Measurements from ENCODE around the gene NCBP2.

Gene NCBP2

DNA sequence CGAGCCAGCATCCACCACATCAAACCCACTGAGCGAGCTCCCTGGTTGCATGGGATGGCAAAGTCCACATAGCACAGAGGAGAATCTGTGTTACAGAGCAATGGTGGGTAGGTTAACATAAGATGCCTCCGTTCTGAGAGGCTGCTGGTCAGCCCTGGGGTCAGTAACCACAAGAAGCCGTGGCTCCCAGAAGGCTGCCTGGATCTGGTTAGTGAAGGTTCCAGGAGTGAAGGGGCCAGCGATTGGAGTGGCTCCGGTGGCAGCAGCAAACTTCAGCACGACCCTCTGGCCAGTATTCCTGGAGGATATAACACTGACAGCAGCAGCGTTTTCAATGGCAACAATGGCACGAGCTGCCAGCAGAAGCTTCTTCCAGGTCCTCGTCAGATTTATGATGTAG lies 44.7 kb upstream of the NCBP2 start:
- in situ Hi-C loops (cut with MboI; ENCODE audit: low sequenced_read_pairs, unreplicated experiment), result loop anchor here (25.0 kb wide), 1 partner anchor 525 kb away; no protein-coding TSS in a partner anchor
- no peak for DNase-seq (ENCODE audit: low spot score)

GRCh38 chr3:196985954-196986885 lies 43.9 kb upstream of the NCBP2 start:
- no peak for TF ChIP-seq CTCF (IDR thresholded peaks at IDR 0.05; ENCODE audit: borderline replicate concordance, control extremely low read depth, extremely low read depth, insufficient read depth, missing control alignments)
- in situ Hi-C loops (cut with MboI; ENCODE audit: low sequenced_read_pairs, unreplicated experiment), result loop anchor here (25.0 kb wide), 1 partner anchor 526 kb away; no protein-coding TSS in a partner anchor
- DNase-seq (ENCODE audit: low spot score), result no peak

More for the DNA sequence above, 44.7 kb upstream of the NCBP2 start:
- no peak for TF ChIP-seq CTCF (IDR thresholded peaks at IDR 0.05; ENCODE audit: borderline replicate concordance, control extremely low read depth, extremely low read depth, insufficient read depth, missing control alignments)

GRCh38 chr3:196985298-196985697 lies 43.0 kb upstream of the NCBP2 start:
- in situ Hi-C loops (cut with MboI; ENCODE audit: low sequenced_read_pairs, unreplicated experiment), result loop anchor here (25.0 kb wide), 1 partner anchor 527 kb away; no protein-coding TSS in a partner anchor
- TF ChIP-seq CTCF (IDR thresholded peaks at IDR 0.05; ENCODE audit: borderline replicate concordance, control extremely low read depth, extremely low read depth, insufficient read depth, missing control alignments), result no peak
- no peak for DNase-seq (ENCODE audit: low spot score)

- in situ Hi-C loops (cut with MboI; ENCODE audit: low sequenced_read_pairs, unreplicated experiment), result loop anchor here (25.0 kb wide), 1 partner anchor 529 kb away; no protein-coding TSS in a partner anchor
- DNase-seq (ENCODE audit: low spot score), result no peak
- no peak for TF ChIP-seq CTCF (IDR thresholded peaks at IDR 0.05; ENCODE audit: borderline replicate concordance, control extremely low read depth, extremely low read depth, insufficient read depth, missing control alignments)
Observed at GRCh38 chr3:196983186-196983585, 40.9 kb upstream of the NCBP2 start.

GRCh38 chr3:196981657-196982056 lies 39.3 kb upstream of the NCBP2 start:
- TF ChIP-seq CTCF (IDR thresholded peaks at IDR 0.05; ENCODE audit: borderline replicate concordance, control extremely low read depth, extremely low read depth, insufficient read depth, missing control alignments), result no peak
- DNase-seq (ENCODE audit: low spot score), result no peak
- in situ Hi-C loops (cut with MboI; ENCODE audit: low sequenced_read_pairs, unreplicated experiment), result loop anchor here (25.0 kb wide), 1 partner anchor 531 kb away; no protein-coding TSS in a partner anchor

DNA sequence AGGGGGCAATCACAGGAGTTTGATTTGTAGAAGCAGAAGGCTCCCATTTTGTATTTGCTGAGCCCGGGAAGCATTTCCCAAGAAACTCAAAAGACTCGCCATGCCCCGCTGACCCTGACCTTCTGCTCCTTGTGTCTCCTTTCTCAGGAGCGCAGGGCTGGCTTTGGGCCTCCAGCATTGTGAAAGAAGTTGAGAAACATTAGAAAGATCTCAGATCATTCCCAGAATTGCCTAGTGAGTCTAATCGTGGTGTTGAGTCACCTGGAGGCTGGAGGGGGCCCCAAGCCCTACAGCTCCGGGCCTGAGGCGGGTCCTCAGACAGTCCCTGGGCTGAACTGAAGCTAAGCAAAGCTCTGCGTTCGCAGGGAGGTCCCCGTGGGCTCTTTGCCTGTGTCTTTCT lies 37.2 kb upstream of the NCBP2 start:
- DNase-seq (ENCODE audit: low spot score), result no peak
- in situ Hi-C loops (cut with MboI; ENCODE audit: low sequenced_read_pairs, unreplicated experiment), result loop anchor here (10.0 to 25.0 kb wide), 2 partner anchors 135 to 533 kb away; no protein-coding TSS in a partner anchor
- no peak for TF ChIP-seq CTCF (IDR thresholded peaks at IDR 0.05; ENCODE audit: borderline replicate concordance, control extremely low read depth, extremely low read depth, insufficient read depth, missing control alignments)
